HUDEP-2 (cell line): ENCODE results near the gene NTM.
A peak's percentile ranks its signal among the peaks of the same experiment; 100 is the strongest.

ENCODE experiments used
- DNase-seq, 76 experiments: peaks; one replicate each; lab custom pipeline; 2025; ENCODE audit not compliant: unreplicated experiment in 76 of 76; lab: John Stamatoyannopoulos, UW

NTM gene

GRCh38 chr11:131458421-131458820, 88.0 kb downstream of the NTM start:
- DNase-seq, result no peak

- DNase-seq, result no peak
Observed at GRCh38 chr11:131460931-131461330, 90.5 kb downstream of the NTM start.

GRCh38 chr11:131462622-131463021, 92.2 kb downstream of the NTM start:
- no peak for DNase-seq

- no peak for DNase-seq
Observed at GRCh38 chr11:131463162-131463561, 92.7 kb downstream of the NTM start.

- no peak for DNase-seq
Observed at GRCh38 chr11:131463649-131464425, 93.4 kb downstream of the NTM start.

- DNase-seq, result no peak
Observed at GRCh38 chr11:131464461-131464860, 94.0 kb downstream of the NTM start.

- no peak for DNase-seq
Observed at GRCh38 chr11:131465039-131465438, 94.6 kb downstream of the NTM start.

- DNase-seq, result no peak
Observed at GRCh38 chr11:131465746-131466145, 95.3 kb downstream of the NTM start.

- peak in 6 of 76 experiments; percentile 4 to 28 (median 14) for DNase-seq
Observed at GRCh38 chr11:131467645-131468394, 97.4 kb downstream of the NTM start.

GRCh38 chr11:131468565-131468964, 98.2 kb downstream of the NTM start:
- no peak for DNase-seq

- DNase-seq, result no peak
Observed at GRCh38 chr11:131470216-131470925, 100.0 kb downstream of the NTM start.

GRCh38 chr11:131471976-131472375, 101.6 kb downstream of the NTM start:
- no peak for DNase-seq

- no peak for DNase-seq
Observed at GRCh38 chr11:131474947-131475346, 104.5 kb downstream of the NTM start.

GRCh38 chr11:131476266-131476665, 105.9 kb downstream of the NTM start:
- no peak for DNase-seq

GRCh38 chr11:131478341-131478740, 107.9 kb downstream of the NTM start:
- DNase-seq, result no peak

GRCh38 chr11:131481303-131481702, 110.9 kb downstream of the NTM start:
- no peak for DNase-seq

GRCh38 chr11:131481971-131482370, 111.6 kb downstream of the NTM start:
- no peak for DNase-seq

GRCh38 chr11:131483453-131483852, 113.0 kb downstream of the NTM start:
- DNase-seq, result no peak

GRCh38 chr11:131483877-131484276, 113.5 kb downstream of the NTM start:
- DNase-seq, result no peak

GRCh38 chr11:131486100-131486499, 115.7 kb downstream of the NTM start:
- DNase-seq, result no peak

- DNase-seq, result no peak
Observed at GRCh38 chr11:131486937-131487635, 116.7 kb downstream of the NTM start.
